HG02840 (cell line): Measurements from ENCODE around the gene SH3BP1.
"Not testable (repeated sequence)": the region's sequence is repeated elsewhere in the genome, so short reads cannot be mapped to it uniquely, and the experiment has no call there.

Experiments
- ATAC-seq: cut with Tn5 transposase; IDR thresholded peaks from one replicate; pipeline ENCODE4 v1.9.1; 2021; ENCODE audit warnings: mild to moderate bottlenecking, moderate library complexity, moderate number of reproducible peaks; ENCODE audit not compliant: unreplicated experiment, low FRiP score

Gene SH3BP1

DNA sequence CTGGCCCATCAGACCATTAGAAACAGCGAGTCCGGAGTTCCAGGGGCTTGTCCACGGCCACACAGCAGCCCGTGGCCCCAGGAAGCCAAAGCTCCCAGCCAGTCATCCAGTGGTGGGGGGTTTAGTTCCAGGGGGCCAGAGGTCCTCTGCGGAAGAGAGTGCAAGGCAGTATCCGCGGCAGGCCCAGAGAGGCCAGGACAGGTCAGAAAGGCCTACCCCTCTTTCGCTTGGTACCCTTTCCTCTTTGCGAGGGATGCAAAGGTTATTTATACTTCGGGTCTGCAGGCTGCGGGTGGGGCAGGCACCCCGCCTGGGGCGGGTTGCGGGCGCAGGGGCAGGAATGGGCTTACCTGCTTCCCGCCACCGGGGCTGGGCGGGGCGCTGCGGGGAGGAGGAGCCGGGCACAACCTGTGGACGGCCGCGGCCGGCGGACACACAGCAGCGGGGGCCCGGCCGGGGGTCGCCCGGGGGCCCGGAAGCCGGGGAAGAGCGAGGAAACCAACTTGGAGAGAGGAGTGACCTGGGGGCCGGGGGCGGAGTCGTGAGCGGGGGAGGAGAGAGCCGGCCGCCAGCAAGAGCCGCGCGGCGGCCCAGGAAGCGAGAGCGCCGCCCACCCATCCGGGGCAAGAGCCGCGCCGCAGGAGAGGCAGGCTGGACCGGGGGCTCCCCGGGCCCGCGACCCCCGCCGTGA lies at the start of gene SH3BP1:
Gene SH3BP1, plus strand, starts transcription at position 600 of the 691 bp plus-strand sequence. CDS start 119 bp downstream, outside the sequence.
- ATAC-seq, result no peak

DNA sequence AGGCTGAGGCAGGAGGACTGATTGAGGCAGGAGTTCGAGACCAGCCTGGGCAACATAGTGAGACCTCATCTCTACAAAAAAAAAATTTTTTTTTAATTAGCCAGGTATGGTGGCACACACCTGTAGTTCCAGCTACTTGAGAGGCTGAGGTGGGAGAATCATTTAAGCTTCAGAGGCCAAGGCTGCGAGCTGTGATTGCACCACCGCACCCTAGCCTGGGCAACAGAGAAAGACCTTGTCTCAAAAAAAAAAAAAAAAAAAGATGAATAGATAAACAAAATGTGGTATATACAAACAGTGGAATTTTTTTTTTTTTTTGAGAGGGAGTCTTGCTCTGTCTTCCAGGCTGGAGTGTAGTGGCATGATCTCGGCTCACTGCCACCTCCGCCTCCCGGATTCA lies 48.4 kb upstream of the SH3BP1 start:
- ATAC-seq, result not testable (repeated sequence)

DNA sequence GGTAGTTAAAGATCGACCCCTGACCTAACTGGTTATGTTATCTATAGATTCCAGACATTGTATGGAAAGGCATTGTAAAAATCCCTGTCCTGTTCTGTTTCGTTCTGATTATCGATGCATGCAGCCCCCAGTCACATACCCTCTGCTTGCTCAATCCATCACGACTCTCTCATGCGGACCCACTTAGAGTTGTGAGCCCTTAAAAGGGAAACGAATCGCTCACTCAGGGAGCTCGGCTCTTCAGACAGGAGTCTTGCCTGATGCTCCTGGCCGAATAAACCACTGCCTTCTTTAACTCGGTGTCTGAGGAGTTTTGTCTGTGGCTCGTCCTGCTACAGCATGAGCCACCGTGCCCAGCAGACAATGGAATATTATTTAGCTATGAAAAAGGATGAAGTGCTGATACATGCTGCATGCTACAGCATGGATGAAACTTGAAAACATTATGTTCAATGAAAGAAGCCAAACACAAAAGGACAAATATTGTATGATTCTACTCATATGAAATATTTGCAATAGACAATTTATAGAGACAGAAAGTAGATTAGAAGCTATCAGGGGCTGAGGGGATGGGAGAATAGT lies 47.6 kb upstream of the SH3BP1 start:
- ATAC-seq, result no peak

- ATAC-seq, result no peak
Measured at GRCh38 chr22:37594237-37594636, 45.2 kb upstream of the SH3BP1 start.

DNA sequence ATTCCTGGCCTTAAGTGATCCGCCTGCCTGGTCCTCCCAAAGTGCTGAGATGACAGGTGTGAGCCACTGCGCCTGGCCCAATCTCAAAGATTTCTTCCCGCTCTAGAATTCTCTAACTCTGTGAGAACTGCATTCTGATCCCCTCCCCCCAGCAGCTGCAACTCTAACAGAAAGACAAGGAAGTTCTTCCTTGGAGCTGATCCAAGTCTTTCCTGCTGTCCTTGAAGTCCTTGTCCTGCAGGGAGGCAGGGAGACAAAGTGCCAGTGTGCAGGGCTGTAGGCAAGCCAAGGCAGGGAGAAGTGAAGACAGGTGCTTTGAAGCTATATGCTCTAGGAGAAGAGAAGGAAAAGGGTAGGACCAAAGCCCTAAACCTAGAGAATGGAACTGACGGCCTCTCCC lies 40.3 kb upstream of the SH3BP1 start:
- no peak for ATAC-seq

- no peak for ATAC-seq
Measured at GRCh38 chr22:37601203-37601539, 38.3 kb upstream of the SH3BP1 start.

- no peak for ATAC-seq
Measured at GRCh38 chr22:37601540-37602442, 37.7 kb upstream of the SH3BP1 start.

DNA sequence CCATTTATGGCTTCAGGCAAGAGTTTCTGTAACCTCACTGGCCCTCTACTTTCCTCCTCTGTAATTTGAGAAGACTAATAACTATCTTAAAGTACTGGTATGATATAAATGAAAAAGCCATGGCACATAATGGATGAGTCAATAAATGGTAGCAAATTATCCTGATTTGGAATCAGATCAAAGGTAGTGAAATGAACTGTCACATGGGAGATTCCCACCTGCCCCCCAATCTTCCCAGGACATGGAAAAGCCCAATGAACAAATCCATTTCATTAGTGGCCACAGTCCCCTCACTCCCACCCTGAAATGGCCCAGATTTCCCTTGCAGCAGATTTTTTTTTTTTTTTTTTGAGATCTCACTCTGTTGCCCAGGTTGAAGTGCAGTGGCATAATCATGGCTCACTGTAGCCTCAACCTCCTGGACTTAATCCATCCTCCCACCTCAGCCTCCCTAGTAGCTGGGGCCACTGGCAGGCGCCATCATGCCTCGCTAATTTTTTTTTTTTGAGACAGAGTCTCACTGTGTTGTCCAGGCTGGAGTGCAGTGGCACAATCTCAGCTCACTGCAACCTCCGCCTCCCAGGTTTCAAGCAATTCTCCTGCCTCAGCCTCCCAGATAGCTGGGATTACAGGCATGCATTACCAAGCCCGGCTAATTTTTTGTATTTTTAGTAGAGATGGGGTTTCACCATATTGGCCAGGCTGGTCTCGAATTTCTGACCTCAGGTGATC lies 36.8 kb upstream of the SH3BP1 start:
- ATAC-seq, result not testable (repeated sequence)

- ATAC-seq, result no peak
Measured at GRCh38 chr22:37604074-37604473, 35.4 kb upstream of the SH3BP1 start.

GRCh38 chr22:37604875-37605274 lies 34.6 kb upstream of the SH3BP1 start:
- ATAC-seq, result no peak

DNA sequence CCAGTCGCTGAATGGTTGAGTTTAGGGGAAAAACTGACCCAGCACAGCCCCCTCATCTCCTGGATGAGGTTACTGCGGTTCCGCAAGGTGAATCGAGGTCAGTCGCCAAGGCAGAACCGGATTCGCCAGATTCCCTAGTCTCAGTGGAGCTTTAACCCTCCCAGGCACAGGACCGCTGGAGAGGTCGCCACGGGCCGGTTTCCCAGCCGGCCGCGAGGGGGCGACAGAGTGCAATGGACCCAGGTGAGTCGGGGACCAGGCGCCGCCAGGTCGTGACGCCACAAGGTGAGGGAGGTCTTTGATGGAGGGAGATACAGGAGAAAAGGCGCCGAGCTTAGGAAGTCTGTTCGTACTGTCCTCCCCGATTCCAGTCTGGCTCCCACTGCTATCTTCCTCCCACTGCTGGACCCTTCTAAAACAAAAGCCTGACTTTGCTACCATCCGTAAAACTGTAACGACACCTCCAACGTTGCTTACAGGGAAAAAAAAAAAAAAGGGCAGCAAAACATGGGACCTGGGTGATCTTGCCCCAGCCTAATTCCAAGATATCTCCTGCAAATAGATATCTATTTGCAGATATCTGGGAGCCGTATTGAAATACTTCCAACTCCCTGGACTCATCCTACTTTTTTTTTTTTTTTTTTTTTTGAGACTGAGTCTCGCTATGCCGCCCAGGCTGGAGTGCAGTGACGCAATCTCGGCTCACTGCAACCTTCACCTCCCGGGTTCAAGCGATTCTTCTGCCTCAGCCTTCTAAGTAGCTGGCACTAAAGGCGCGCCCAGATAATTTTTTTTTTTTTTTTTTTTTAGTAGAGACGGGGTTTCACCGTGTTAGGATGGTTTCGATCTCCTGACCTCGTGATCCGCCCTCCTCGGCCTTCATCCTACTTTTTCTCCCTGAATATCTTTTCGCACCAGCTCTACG lies 32.2 kb upstream of the SH3BP1 start:
- ATAC-seq, result no peak

- ATAC-seq, result peak; percentile 1
Measured at GRCh38 chr22:37607935-37608476, 31.5 kb upstream of the SH3BP1 start.

DNA sequence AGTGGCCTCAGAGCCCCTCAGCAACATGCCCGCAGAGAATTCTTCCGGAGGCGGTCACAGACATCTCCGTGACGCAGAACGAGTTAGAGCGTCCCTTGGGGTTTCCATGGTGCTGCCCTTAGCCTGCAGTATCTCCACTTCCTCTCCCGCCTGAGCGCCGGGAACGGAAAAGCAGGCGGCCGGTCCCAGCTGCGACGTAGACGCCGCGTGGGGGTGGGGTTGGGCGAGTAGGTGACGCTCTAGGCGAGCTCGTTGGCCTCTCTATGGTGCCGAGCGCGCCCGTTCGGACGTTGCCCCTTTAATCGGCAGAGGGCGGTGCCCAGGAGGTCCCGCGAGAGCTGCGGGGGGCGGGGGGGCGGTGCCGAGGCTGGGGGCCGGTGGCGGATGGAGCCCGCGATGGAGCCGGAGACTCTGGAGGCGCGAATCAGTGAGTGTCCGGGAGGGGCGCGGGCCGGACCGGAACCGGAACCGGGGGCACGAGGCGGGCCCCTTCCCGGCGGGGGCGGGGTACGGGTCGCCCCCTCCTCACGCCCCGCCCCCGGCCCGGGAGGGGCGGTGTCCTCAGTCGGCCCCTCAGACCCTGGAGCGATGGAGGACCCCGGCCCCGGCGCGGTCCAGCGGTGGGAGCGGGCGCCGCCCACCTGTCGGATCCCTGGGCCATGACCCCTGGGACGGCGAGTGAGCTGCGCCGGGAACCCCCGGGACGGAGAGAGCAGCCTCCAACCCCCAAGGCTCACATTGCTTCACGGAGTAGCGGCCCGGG lies 30.8 kb upstream of the SH3BP1 start, which contains the start of gene GGA1:
Gene GGA1, plus strand, starts transcription at position 358 of the 763 bp plus-strand sequence. Its CDS starts 27 bp downstream, at position 385.
- peak; percentile 79 for ATAC-seq

GRCh38 chr22:37609240-37610152 lies 30.0 kb upstream of the SH3BP1 start:
- ATAC-seq, result no peak

GRCh38 chr22:37610153-37610475 lies 29.4 kb upstream of the SH3BP1 start:
- not testable (repeated sequence) for ATAC-seq

- no peak for ATAC-seq
Measured at GRCh38 chr22:37610480-37611129, 28.9 kb upstream of the SH3BP1 start.

- no peak for ATAC-seq
Measured at GRCh38 chr22:37611207-37611606, 28.3 kb upstream of the SH3BP1 start.
